T1000 (cell line): Measurements from ENCODE around the gene F2R.
"Not testable (repeated sequence)": the region's sequence is repeated elsewhere in the genome, so short reads cannot be mapped to it uniquely, and the experiment has no call there.

Experiments
- DNase-seq: peaks from one replicate; lab custom pipeline; 2025; ENCODE audit warnings: mixed read lengths; lab: John Stamatoyannopoulos, UW

F2R gene

DNA sequence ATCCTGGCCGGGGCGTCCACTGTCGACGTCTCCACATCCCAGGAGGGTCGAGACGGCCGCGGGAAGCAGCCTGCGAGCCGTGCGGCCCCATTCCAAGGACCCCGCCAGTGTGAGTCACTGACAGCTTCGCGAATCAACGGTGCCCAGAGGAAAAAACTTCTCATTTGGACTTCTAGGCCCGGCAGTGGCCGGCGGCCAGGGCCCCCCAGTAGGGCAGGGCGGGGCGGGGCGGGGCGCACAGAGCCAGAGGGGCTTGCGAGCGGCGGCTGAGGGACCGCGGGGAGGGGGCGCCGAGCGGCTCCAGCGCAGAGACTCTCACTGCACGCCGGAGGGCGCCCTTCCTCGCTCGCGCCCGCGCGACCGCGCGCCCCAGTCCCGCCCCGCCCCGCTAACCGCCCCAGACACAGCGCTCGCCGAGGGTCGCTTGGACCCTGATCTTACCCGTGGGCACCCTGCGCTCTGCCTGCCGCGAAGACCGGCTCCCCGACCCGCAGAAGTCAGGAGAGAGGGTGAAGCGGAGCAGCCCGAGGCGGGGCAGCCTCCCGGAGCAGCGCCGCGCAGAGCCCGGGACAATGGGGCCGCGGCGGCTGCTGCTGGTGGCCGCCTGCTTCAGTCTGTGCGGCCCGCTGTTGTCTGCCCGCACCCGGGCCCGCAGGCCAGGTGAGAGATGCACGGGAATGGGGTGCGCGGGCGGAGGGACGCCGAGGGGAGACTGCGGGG, at the start of gene F2R:
Gene F2R, plus strand, starts transcription at position 391 of the 720 bp plus-strand sequence. Its CDS starts 182 bp downstream, at position 573.
- peak; percentile 42 for DNase-seq

DNA sequence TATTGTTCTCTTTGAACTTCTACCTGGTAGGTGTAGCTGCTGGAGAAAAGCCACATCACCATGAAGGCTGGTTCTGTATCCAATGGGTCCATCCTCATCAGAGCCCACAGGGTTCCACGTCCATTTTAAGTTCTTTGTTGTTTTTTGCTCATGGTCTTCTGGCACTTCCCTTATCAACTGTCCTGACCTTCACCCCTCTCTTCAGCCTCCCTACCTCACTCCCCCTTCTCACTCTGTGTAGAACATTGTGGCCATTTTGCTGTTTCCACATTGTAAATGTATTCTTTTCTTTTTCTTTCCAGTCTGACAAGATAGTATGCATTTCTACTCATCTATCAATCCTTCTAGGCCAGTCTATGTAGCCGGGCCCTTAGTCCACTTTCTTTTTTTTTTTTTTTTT, 48.4 kb upstream of the F2R start:
- DNase-seq = no peak

DNA sequence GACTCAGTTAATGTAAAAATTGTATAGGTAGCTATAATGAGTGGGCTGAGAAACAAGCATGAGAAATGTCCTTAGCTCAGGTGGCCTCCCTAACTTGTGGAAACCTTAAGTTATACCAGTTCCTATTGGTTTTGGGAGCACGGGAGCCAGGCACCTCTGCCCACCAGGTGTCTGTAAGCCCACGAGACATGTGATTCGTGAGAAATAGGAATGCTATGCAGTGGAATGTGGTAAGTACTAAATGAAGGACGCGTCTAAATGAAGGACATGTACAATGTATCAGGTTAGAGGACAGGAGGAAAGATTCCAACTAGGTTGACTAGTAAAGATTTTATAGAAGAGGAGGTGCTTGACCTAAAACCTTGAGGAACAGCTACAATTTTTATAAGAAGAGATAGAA, 46.7 kb upstream of the F2R start:
- DNase-seq = no peak

DNA sequence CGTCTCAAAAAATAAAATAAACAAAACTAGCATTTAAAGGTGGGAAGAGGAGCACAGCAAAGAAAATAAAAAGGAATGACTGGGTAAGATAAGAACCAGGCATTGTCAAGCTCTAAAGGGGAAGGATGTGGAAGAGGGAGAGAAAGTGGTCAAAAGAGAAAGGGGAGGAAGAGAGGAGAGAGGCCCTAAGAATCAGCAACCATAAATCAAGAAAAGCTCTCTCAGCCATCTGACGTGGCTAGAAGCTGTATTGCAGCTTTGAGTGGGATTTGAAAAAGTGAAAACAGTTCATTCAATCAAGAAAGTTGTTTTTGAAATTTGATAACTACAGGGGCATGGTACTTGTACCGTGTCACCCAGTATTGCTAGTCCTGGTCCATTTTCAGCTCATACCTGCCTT, 45.4 kb upstream of the F2R start:
- DNase-seq = no peak

DNA sequence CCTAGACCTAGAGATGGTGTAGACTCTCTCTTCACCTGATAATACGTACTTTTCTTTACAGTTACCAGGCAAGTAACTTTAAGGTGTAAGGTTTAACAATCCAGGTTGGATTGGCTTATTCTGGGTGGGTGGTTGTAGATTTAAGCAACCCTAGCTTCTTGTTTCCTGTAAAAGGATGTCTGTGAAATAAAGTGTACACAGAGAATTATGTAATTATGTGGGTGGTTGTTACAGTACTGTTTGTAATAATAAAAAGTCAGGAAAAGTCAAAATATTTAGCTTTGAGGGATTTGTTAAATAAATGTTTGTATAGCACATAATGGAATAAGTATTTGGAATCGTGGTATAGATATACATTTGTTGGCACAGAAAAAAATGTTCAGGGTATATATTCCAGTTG, 43.7 kb upstream of the F2R start:
- DNase-seq = no peak

DNA sequence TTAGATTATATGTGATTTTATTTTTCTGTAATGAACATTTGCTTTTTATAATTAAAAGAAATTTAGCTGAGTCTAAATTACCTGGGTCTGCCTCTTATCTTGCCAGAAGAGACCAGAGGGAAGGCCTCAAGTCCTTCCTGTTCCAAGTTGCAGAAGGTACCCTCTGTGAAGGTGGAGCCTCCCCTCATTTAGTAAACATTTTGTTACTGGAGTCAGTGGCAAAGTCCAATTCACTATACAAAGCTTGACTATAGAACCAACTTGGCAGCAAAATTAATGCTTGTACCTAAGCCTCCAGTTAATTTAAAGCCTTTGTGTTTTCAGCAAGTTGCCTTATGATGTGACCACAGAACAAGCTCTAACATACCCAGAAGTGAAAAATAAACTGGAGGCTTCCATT, 42.8 kb upstream of the F2R start:
- no peak for DNase-seq

DNA sequence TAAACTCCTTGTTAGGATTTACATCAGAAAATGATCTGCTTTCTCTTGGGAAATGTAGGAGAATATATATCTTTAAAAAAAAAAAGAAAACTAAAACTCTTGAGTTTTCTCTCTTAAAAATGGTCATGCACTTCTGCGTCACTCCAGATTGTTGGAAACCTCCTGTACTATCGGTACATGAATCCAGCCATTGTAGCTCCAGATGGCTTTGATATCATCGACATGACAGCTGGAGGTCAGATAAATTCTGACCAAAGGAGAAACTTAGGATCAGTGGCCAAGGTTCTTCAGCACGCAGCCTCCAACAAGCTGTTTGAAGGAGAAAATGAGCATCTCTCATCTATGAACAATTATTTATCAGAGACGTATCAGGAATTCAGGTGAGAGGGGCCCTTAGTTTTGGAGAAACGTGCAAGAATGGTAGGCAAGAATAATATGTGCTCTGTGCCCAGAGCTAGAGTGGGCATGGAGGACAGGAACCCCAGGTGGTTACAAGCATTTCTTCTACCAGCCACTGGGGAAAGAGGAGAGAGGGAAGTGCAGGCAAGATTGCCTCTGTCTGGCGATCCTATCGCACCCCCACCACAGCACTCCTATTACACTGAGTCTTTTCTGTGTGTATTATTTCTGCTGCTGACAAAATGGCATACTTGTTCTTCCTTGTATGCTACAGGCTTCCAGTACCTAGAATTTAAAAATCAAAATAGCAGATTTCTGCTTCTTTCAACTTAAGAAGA, 41.4 kb upstream of the F2R start:
- no peak for DNase-seq

DNA sequence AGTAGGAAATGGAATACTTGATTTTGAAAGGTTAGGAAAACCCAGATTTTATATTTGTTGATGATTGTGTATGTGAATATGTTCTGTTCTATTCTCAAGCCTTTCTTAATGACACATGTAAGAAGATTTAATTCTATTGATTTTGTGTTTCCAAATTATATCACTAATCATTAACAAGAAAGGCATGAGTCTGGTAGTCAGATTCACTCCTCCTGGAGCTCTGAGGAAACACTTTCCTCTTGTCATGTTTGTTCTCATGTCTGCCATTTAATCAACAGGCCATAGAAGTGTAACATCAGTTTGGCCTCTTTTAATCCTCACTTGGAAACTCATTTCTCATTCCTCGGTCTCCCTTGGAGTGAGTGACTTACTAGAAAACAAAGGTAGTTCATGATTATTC, 40.6 kb upstream of the F2R start:
- no peak for DNase-seq

DNA sequence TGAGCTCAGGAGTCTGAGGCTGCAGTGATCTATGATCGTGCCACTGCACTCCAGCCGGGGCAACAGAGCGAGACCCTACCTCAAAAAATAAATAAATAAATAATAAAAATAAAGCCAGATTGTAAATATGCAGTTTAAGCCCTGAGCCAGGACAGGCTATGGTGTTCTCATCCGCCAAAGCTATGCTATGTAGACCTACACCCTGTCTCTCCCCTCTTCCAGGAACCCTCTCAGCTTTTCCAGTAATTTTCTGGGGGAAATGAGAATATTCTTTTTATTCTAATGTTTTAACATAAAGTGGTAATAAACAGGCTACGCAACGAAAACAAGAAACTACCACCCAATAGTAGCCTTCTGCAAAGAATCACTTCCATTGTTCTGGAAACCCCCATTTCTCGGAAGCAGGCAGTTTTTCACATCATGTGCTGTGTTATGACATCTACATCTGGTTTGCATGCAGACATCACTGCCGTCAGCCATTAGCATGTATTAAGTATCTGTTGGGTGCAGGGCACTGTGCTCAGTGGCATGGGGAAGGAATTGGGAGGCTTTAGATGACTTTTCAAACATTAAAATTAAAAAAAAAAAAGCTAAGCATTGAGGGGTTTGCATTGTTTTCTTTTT, 38.0 kb upstream of the F2R start:
- no peak for DNase-seq

DNA sequence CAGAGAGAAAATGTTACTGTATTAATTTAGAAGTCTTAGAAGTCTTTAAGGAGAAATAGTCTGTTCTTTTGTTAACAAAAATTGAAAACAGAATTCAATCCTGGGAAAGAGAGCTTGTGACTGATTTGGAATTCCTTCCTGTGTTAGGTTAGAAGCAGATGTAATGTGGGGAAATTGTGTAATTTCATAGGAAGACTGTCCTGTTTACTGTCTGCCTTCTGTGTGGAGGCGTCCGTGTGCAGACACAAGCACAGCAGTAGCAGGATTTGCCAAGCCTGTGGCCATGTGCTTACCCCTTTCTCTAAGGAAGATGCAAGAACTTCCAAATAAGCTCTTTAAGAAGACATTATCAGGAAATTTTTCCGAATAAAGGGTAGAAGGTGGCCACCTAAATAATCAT, 36.7 kb upstream of the F2R start:
- no peak for DNase-seq

DNA sequence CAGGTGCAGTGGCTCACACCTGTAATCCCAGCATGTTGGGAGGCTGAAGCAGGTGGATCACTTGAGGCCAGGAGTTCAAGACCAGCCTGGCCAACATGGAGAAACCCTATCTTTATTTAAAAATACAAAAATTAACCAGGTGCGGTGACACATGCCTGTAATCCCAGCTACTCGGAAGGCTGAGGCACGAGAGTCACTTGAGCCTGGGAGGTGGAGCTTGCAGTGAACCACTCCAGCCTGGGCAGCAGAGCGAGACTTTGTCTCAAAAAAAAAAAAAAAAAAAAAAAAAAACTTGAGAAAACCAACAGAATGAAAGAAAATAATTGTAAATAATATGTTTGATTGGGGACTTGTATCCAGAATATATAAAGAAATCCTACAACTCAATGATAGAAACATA, 35.1 kb upstream of the F2R start:
- DNase-seq = not testable (repeated sequence)

DNA sequence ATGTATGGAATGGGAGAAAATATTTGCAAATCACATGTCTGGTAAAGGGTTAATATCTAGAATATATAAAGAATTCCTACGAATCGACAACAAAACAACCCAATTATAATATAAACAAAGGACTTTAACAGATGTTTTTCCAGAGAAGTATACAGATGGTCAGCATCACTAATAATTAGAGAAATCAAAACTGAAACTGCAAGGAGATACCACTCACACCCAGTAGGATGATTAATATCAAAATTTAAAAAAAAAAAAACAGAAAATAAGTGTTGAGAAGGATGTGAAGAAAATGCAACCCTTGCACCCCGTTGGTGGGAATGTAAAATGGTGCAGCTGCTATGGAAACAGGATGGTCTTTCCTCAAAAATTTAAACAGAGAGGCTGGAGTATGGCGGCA, 34.6 kb upstream of the F2R start:
- no peak for DNase-seq

DNA sequence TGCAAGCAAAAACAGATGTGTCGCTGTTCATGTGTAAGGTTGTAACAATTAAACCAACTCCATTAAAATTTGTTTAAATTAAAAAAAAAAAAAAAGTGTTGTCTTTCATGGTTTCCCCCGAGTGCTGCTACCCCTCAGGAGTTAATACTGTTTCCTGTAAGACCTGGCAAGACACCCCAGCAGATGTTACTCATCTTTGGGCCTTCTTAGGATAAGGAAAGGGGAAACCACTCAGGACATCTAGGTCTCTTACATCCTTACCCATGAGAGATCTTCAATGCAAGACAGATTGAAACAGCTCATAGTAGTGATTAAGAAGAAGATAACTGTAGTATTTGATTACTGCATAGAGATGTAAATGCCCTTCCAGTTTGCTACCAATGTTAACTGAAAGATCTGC, 33.5 kb upstream of the F2R start:
- no peak for DNase-seq

DNA sequence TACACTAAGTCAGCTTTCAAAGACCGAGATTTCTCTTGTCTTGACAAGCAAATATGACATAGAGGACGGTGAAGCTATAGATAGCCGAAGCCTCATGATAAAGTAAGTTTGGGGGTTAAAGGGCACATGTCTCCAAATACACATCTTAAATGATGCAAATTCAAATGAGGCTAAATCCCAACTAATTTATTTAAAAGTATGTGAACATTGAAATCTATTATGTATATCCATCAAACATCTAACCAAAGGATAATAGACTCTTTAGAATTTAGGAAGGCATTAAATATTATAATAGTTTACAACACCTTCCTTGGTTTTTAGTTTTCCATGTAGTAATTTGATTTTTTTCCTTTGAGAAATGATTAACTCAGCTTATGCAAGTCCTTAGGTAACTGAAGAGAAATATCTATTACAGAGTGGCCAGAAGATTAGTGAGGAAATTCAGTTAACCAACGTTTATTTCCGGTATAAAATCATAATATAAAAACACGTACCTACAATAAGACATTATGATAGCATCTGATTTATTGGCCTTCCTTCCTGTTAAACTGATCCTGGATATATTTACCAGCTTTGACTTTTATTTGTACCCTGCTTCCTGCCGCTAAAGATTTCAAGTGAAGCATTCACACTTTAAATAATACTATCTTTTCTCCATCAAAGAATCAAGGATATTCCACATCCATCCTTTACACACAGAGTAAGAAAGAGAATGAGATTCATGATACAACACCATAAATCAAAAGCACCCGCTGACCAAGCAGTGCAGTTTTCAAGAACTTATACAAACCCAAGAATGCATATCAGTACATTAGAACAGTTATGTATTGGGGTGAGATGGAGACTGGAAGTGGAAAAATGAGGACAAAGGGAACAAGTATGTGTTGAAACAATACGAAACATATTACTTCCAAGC, 31.9 kb upstream of the F2R start:
- DNase-seq = no peak

DNA sequence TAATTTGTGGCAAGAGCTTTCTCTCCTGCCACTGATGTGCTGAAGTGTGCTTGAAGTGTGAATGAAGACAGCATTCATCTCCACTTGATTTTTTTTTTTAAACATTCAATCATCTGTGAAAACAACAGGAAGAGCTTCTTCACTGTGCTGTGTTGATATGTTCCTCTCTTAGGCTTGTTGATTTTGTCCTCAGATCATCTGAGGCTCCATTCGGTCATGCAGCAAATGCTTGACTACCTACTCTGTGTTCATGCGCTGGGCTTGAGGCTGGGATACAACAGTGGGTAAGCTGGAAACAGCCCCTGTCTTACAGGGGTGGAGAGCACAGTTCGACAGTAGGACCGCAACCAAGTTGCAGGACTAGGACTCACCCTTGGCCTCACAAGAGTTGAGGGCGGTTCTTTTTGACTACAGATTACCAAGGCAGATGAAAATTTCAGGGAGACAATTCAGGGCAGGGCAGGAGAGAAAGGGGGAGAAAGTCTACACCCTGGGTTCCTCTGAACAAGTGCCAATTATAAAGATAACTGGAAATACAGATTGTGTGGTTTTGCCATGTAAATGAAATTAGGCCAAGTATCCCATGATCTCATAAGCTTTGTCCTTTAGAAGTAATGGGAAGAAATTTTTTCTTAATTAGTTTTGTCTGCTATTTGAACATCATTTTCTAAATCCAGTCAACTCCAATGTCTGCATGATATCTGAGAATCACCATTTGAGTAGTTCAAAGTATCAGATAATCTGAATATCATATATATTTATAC, 31.0 kb upstream of the F2R start:
- DNase-seq = no peak

DNA sequence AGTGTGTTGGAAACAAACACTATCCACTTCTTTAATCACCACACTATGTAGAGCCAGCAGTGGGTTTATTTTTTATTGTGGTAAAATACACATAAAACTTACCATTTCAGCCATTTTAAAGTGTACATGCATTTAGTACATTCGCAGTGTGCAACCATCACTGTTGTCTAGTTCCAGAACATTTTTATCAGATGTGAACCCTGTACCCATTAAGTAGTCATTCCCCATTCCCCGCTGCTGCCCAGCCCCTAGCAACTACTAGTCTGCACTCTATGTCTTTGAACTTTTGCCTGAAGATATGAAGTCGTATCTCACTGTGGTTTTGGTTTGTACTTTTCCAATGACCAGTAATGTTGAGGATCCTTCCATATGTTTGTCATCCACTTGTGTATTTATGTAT, 30.2 kb upstream of the F2R start:
- DNase-seq = no peak

DNA sequence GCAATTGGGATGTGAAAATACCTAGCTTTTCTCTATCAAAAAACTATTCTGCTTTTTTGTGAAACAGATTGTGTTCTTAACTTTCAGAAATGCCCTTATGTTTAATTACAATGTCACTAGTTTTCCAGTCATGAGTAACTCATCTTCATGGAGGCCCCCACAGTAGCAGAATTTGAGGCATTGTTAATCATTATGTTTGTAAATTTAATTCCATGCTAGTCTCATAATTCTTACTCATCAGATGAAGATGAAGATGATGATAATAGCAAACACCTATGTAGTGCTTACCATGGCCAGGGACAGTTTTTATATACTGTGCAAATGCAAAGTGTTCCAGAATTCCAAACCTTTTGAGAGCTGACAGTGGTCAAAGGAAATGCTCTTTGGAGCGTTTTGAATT, 27.7 kb upstream of the F2R start:
- DNase-seq = no peak

DNA sequence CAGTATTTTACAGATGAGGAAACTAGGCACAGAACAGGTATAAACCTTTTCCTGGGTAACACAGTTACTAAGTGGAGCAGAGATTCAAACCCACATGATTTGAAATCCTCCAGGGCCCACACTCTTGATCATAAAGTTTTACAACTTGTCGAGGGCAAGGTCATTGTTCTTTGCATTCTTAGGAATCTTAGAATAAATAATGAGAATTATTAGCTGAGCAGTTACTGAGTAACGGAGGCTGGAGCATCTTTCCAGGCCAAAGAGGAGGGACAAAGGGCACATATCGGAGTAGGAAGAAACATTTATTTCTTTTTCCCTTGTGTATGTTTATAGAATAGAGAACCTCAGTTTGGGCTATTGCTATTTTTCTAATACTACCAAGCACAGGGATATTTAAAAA, 27.1 kb upstream of the F2R start:
- DNase-seq = peak; percentile 20

DNA sequence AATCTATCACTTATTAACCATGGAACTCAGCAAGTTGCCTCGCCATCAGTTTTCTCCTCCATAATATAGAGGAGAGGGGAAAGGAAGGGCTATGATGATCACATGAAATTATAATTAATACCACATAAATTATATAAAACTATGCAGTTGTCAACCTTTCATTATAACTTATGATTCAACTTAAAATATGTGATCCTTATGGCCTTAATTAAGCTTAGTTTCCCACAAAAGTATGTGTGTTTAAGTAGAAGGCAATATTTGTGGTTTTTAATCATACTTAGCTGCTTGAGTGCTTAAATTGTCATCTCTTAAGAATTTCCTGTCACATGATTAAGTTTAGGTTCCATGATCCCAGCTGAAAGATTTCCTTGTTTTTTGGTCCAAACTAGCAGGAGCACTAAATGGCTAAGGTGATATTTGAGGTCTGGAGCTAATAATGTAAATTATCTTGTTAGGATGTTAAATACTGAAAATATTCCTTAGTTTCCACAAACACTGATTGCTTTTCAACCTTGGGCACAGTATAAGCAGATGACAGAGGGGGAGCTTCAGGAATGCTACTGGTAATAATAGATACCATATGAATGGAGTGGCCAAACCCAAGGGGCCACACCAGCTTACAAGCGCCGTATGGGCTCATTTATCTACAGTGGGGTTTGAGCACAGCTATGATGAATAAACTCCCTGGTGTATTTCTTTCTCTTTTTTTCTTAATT, 26.4 kb upstream of the F2R start:
- no peak for DNase-seq

DNA sequence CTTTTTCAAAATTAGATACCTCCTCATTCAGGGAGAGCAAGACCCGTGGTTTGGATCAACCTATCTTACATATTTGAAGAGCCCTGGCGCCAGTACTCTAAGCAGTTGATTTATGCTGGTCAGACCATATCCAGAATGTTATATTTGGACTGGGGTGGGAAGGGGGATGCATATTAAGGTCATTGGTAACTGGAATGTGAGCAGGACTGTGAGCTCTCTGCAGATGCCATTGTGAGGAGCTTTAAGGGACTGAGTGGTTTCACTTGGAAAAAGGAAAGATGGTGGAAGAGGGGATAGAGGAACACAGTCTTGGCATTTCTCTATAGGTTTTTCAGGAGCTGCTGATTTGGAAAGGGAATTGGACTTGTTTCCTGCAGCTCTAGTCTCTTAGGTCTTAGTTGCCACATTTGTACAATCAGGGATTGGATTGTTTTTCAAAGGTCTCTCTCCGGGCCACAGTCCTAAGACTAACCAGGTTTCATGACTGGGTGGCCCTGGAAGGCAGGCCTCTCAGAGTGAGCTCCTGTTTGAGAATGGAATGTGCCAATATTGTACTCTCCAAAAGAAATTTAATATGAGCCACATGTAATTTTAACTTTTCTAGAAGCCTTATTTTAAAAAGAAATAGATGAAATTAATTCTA, 25.8 kb upstream of the F2R start:
- no peak for DNase-seq
